ENCODE results near the gene FUCA1.
A peak's percentile ranks its signal among the peaks of the same experiment; 100 is the strongest.

FUCA1 gene

GRCh38 chr1:23845163-23845562 is 22.9 kb downstream of the FUCA1 start:
- Histone ChIP-seq H3K9me3 (ENCODE audit: low read length) (no peaks in the 10 kb centered on the region; the same call in 1 of the 2 replicates), H3F3A (ENCODE audit: insufficient read depth, low read length) (no peaks in the 10 kb centered on the region), H3K79me2 (ENCODE audit: insufficient read depth, low read length) (no peaks in the 10 kb centered on the region), H3K9me2 (ENCODE audit: low read depth, low read length) (no peaks in the 10 kb centered on the region), H2AFZ (ENCODE audit: low read length) (no peak overlapping the region), H3K4me3 (ENCODE audit: low read depth, low read length, poor library complexity, severe bottlenecking) (no peak overlapping the region), H3K27me3 (ENCODE audit: insufficient read depth, low read length) (no peaks in the 10 kb centered on the region), H3K9ac (ENCODE audit: low read length) (no peak overlapping the region), H3K36me3 (ENCODE audit: insufficient read depth, low read length) (peaks cover 52% of the 10 kb centered on the region), H4K20me1 (ENCODE audit: insufficient read depth, low read length) (no peaks in the 10 kb centered on the region), H3K4me1 (ENCODE audit: insufficient read depth, low read length, severe bottlenecking) (no peaks in the 10 kb centered on the region), H3K4me2 (ENCODE audit: low read length) (no peak overlapping the region), H3K27ac (ENCODE audit: low read depth, low read length, poor library complexity, severe bottlenecking) (no peak overlapping the region)
- TF ChIP-seq, protein P1, sequence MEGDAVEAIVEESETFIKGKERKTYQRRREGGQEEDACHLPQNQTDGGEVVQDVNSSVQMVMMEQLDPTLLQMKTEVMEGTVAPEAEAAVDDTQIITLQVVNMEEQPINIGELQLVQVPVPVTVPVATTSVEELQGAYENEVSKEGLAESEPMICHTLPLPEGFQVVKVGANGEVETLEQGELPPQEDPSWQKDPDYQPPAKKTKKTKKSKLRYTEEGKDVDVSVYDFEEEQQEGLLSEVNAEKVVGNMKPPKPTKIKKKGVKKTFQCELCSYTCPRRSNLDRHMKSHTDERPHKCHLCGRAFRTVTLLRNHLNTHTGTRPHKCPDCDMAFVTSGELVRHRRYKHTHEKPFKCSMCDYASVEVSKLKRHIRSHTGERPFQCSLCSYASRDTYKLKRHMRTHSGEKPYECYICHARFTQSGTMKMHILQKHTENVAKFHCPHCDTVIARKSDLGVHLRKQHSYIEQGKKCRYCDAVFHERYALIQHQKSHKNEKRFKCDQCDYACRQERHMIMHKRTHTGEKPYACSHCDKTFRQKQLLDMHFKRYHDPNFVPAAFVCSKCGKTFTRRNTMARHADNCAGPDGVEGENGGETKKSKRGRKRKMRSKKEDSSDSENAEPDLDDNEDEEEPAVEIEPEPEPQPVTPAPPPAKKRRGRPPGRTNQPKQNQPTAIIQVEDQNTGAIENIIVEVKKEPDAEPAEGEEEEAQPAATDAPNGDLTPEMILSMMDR (IDR thresholded peaks at IDR 0.05; ENCODE audit: low read length), result no peak
- no peak for TF ChIP-seq EZH2 (IDR thresholded peaks at IDR 0.05; ENCODE audit: borderline replicate concordance, low read length)

DNA sequence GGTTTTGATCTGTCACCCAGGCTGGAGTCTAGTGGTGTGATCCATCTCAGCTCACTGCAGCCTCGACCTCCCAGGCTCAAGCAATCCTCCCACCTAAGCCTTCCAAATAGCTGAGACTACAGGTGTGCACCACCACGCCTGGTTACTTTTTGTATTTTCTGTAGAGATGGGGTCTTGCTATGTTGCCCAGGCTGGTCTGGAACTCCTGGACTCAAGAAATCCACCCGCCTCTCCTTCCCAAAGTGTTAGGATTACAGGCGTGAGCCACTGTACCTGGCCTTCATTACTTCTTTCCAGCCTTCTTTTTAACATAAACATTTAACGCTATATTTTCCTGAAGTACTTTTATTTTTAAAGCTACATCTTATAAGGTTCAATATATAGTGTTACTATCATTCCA is 24.4 kb downstream of the FUCA1 start:
- Histone ChIP-seq H3K4me2 (ENCODE audit: low read length) (no peak overlapping the region), H3K4me3 (ENCODE audit: low read depth, low read length, poor library complexity, severe bottlenecking) (no peak overlapping the region), H3K9me3 (ENCODE audit: low read length) (no peaks in the 10 kb centered on the region; the same call in 1 of the 2 replicates), H2AFZ (ENCODE audit: low read length) (no peak overlapping the region), H4K20me1 (ENCODE audit: insufficient read depth, low read length) (no peaks in the 10 kb centered on the region), H3K9me2 (ENCODE audit: low read depth, low read length) (no peaks in the 10 kb centered on the region), H3K9ac (ENCODE audit: low read length) (no peak overlapping the region), H3F3A (ENCODE audit: insufficient read depth, low read length) (no peaks in the 10 kb centered on the region), H3K4me1 (ENCODE audit: insufficient read depth, low read length, severe bottlenecking) (peaks cover 4% of the 10 kb centered on the region), H3K79me2 (ENCODE audit: insufficient read depth, low read length) (no peaks in the 10 kb centered on the region), H3K36me3 (ENCODE audit: insufficient read depth, low read length) (peaks cover 40% of the 10 kb centered on the region), H3K27me3 (ENCODE audit: insufficient read depth, low read length) (no peaks in the 10 kb centered on the region), H3K27ac (ENCODE audit: low read depth, low read length, poor library complexity, severe bottlenecking) (no peak overlapping the region)
- TF ChIP-seq, protein P1 (IDR thresholded peaks at IDR 0.05; ENCODE audit: low read length), result no peak
- no peak for TF ChIP-seq EZH2 (IDR thresholded peaks at IDR 0.05; ENCODE audit: borderline replicate concordance, low read length)

- Histone ChIP-seq H3K27ac (ENCODE audit: low read depth, low read length, poor library complexity, severe bottlenecking) (peak overlapping the region; percentile 27), H4K20me1 (ENCODE audit: insufficient read depth, low read length) (no peaks in the 10 kb centered on the region), H3K4me1 (ENCODE audit: insufficient read depth, low read length, severe bottlenecking) (peaks cover 20% of the 10 kb centered on the region), H3K9me2 (ENCODE audit: low read depth, low read length) (no peaks in the 10 kb centered on the region), H3K9ac (ENCODE audit: low read length) (peak overlapping the region; percentile 42), H3K4me2 (ENCODE audit: low read length) (peak overlapping the region; percentile 57), H3K36me3 (ENCODE audit: insufficient read depth, low read length) (no peaks in the 10 kb centered on the region), H2AFZ (ENCODE audit: low read length) (peak overlapping the region; percentile 20; the same call in 1 of the 2 replicates), H3F3A (ENCODE audit: insufficient read depth, low read length) (no peaks in the 10 kb centered on the region), H3K4me3 (ENCODE audit: low read depth, low read length, poor library complexity, severe bottlenecking) (peak overlapping the region; percentile 48), H3K79me2 (ENCODE audit: insufficient read depth, low read length) (no peaks in the 10 kb centered on the region), H3K9me3 (ENCODE audit: low read length) (no peaks in the 10 kb centered on the region), H3K27me3 (ENCODE audit: insufficient read depth, low read length) (no peaks in the 10 kb centered on the region)
- TF ChIP-seq, protein P1 (IDR thresholded peaks at IDR 0.05; ENCODE audit: low read length), result 0 out of 2 replicates have a peak, but pooled peaks have one; percentile 5
- no peak for TF ChIP-seq EZH2 (IDR thresholded peaks at IDR 0.05; ENCODE audit: borderline replicate concordance, low read length)
Measured at GRCh38 chr1:23838401-23838866, 29.7 kb downstream of the FUCA1 start.

Data from OCI-LY1 (cell line).